Measurements from ENCODE around the gene C11orf68.
"Not testable (repeated sequence)": the region's sequence is repeated elsewhere in the genome, so short reads cannot be mapped to it uniquely, and the experiment has no call there.

The C11orf68 gene

GRCh38 chr11:65918211-65919140 is at the start of gene C11orf68:
Gene C11orf68, minus strand, starts transcription at chr11:65919062. Its CDS starts 31 bp downstream, at chr11:65919031.
- no peak for FAIRE-seq

DNA sequence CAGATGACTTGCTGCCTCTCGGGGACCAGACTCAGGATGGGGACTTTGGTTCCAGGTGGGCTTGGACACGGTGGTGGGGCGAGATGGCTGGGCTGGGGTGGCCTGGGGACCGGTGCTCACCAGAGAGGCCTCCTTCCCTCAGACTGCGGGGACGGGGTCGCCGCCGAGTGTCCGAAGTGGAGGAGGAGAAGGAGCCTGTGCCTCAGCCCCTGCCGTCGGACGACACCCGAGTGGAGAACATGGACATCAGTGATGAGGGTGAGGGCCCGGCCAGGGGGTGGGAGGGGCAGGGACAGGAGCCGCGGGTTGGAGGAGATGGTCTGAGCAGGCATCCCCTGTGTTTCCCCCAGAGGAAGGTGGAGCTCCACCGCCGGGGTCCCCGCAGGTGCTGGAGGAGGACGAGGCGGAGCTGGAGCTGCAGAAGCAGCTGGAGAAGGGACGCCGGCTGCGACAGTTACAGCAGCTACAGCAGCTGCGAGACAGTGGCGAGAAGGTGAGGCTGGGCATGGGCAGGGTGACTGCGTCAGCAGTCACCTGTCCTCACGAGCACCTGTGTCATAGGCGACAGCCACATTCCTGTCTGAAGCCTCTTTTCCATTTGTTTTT is 48.6 kb upstream of the C11orf68 start:
- no peak for FAIRE-seq

- FAIRE-seq = no peak
Measured at GRCh38 chr11:65965986-65966762, 47.3 kb upstream of the C11orf68 start.

GRCh38 chr11:65964906-65965305 is 46.0 kb upstream of the C11orf68 start:
- no peak for FAIRE-seq

GRCh38 chr11:65962141-65962564 is 43.3 kb upstream of the C11orf68 start:
- no peak for FAIRE-seq

DNA sequence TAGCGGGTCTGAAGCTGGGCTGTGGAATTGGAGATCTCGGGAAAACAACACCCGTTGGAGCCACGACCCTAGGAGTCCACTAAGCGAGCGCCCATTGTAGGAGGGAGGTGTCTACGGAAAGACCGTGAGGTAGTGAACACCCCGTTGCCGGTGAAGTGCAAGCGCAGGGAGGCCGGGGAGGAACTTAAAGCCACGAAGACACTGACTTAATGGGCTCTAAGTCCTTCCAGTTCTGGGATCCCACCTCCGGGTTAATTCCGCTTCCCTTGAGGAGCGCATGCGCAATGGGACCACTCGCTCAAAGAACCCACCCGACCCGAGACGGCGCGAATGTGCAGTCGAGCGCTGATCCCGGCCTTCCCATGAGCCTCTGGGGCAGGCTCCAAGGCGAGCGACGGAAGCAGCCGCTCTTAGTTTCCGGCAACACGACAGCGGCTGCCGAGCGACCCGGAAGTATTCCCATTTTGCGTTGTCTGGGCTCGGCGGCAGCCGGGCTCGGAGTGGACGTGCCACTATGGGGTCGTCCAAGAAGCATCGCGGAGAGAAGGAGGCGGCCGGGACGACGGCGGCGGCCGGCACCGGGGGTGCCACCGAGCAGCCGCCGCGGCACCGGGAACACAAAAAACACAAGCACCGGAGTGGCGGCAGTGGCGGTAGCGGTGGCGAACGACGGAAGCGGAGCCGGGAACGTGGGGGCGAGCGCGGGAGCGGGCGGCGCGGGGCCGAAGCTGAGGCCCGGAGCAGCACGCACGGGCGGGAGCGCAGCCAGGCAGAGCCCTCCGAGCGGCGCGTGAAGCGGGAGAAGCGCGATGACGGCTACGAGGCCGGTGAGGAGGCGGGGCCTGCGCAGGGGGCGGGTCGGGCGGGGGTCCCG is 42.6 kb upstream of the C11orf68 start, which contains the start of gene SART1:
Gene SART1, plus strand, starts transcription at position 468 of the 874 bp plus-strand sequence. Its CDS starts 47 bp downstream, at position 515.
- peak; percentile 97 for FAIRE-seq

GRCh38 chr11:65960824-65961266 is 42.0 kb upstream of the C11orf68 start:
- FAIRE-seq = no peak

DNA sequence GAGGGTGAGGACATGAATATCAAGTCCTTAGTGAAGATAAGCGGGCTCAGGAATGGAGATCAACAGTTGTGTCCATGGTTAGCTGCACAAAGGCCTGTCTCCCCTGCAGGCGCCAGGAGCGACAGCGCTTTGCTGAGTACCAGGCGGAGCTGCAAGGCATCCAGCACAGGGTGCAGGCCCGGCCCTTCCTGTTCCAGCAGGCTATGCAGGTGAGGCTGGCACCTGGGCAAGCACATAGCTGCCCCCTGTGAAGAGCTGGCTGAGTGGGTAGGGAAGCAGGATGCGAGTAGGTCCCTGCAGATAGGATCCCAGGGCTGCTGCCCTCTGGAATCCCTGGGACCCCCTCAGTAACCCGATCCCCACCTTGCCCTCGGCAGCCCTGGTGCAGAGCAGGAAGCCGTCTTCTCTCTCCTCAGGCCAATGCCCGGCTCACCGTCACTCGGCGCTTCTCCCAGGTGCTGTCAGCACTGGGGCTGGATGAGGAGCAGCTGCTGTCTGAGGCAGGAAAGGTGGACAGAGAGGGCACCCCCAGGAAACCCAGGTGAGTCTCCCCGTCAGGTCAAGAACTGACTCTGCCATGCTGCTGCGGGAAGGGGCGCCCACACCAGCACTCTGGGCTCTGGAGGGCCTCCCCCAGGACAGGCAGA is 40.0 kb upstream of the C11orf68 start:
- no peak for FAIRE-seq

DNA sequence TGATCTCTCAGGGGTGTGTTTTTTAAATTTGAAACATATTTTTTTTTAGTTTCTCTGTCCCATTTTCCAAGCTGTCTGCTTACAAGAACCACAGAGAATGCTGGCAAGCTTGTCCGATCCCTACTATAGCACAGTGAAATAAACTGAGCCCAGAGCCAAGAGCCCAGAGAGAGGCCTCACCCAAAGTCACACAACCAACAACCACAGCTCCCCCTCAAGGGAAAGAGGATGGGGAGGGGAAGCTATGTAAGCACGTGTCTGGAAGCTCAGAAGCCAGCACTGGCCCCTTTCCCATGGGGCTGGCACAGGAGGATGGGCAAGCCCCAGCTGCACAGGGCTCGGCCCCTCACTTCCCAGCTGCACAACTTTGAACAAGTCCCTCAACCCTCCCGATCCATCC is 39.4 kb upstream of the C11orf68 start:
- no peak for FAIRE-seq

DNA sequence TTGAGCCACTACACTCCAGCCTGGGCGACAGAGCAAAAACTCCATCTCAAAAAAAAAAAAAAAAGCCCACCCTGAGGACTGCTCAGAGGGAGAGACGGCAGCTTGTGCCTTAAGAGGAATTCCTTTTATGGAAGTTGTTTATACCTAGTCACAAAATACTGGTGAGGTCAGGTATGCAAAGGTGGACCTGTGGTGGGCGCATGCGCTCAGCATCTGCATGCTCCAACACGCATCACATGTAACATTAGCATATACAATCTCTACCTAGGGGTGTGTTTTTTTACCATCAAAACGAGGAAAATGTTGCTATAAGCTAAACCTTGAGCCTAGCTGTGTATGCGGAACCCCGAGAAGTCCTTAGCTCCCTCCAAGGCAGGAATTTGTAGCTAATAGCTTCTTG is 35.9 kb upstream of the C11orf68 start:
- FAIRE-seq = no peak

DNA sequence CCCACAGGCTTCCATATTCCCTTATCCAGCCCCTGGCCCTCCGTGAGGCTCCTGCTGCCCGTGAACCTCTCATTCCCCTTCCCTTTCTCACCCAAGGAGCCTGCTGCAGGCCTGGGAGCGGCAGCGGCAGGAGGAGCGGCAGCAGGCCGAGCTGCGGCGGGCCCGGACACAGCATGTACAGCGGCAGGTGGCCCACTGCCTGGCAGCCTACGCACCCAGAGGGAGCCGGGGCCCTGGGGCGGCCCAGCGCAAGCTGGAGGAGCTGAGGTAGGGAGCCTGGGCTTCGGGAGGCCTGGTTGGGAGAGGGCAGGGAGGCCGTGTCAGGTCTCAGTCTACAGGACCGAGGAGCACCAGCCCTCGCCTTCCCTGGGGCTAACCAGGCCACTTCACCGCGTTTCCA is 34.6 kb upstream of the C11orf68 start:
- no peak for FAIRE-seq

GRCh38 chr11:65952052-65952521 is 33.2 kb upstream of the C11orf68 start:
- no peak for FAIRE-seq

GRCh38 chr11:65951641-65952040 is 32.8 kb upstream of the C11orf68 start:
- FAIRE-seq = not testable (repeated sequence)

DNA sequence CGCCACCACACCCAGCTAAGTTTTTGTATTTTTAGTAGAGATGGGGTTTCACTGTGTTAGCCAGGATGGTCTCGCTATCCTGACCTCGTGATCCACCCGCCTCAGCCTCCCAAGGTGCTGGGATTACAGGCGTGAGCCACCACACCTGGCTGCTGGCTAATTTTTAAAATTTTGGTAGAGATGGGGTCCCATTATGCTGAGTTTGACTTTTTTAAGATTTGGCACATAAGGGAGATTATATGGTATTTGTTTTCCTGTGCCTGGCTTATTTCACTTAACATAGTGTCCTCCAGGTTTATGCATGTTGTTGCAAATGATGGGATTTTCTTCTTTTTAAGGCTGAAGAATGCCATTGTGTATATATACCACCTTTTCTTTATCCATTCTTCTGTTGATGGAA is 31.8 kb upstream of the C11orf68 start:
- not testable (repeated sequence) for FAIRE-seq

GRCh38 chr11:65947603-65948125 is 28.8 kb upstream of the C11orf68 start:
- FAIRE-seq = no peak

DNA sequence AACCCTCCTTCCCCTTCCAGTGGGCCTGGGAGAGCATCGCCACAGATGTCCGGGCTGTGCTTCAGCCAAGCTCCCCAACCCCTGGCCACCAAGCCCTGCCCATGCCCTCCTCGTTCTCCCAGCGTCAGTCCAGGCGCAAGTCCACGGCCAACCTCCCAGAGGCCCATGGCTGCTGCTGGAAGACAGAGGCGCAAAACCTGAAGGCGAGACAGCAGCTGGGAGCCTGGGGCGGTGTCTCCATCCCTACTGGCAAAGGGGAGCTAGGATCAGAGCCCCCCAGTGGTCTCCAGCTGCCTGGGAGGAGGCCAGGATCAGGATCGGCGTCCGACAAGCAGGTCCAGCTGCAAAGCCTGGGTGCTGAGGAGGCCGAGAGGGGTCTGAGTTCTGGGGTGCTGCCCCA is 28.3 kb upstream of the C11orf68 start:
- FAIRE-seq = no peak

- FAIRE-seq = no peak
Measured at GRCh38 chr11:65946655-65947054, 27.8 kb upstream of the C11orf68 start.

- FAIRE-seq = no peak
Measured at GRCh38 chr11:65945941-65946558, 27.2 kb upstream of the C11orf68 start.

DNA sequence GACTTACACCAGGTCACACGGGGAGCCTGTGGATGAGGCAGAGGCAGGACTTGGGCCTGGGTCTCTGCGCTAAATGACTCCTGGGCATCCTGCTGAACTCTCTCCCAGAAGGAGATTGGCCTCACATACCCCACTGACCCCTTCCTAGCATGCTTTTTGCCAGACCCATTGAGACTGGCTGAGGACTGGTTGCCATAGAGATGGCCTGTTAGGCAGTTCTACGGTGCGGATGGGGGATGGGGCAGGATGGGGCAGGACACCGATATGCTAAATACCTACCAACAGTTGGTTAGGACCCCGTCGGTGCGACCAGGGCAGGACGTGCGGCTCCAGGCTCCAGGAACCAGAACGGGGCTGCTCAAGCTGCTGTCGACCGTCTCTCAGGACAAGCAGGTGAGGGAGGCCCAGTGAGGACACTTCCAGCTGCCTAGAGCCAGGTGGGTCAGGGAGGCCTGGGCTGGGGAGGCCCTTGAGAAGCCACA is 26.6 kb upstream of the C11orf68 start, which contains the start of gene TSGA10IP:
Gene TSGA10IP, plus strand, starts transcription at position 51 of the 482 bp plus-strand sequence. Its CDS starts 196 bp downstream, at position 247.
- no peak for FAIRE-seq

DNA sequence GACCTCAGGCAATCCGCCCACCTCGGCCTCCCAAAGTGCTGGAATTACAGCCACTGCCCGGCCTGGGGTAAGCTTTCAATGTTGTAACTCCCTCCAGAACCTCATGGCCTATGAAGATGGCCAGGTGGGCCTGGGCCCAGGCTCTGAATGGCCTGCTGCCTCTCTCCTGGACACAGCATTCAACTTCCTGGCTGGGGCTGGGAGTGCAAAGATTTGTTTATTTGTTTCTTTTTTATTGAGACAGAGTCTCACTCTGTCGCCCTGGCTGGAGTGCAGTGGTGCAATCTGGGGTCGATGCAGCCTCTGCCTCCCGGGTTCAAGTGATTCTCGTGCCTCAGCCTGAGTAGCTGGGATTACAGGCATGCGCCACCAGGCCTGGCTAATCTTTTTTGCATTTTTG is 25.9 kb upstream of the C11orf68 start:
- FAIRE-seq = no peak

Measured in G401.6 (cell line).